RPMI8226 (cell line): Measurements from ENCODE around the gene RNU4-1.
"Not testable (repeated sequence)": the region's sequence is repeated elsewhere in the genome, so short reads cannot be mapped to it uniquely, and the experiment has no call there.

ENCODE experiments used
- DNase-seq: peaks from one replicate; pipeline ENCODE4 v3.0.0-alpha.2; 2015

Gene RNU4-1

GRCh38 chr12:120257041-120257821, 35.8 kb downstream of the RNU4-1 start:
- no peak for DNase-seq

- no peak for DNase-seq
These were observed 38.2 kb downstream of the RNU4-1 start for GRCh38 chr12:120254809-120255208.

- not testable (repeated sequence) for DNase-seq
These were observed 39.7 kb downstream of the RNU4-1 start for GRCh38 chr12:120253313-120253712.

GRCh38 chr12:120252071-120252906, 40.7 kb downstream of the RNU4-1 start:
- DNase-seq = no peak

- not testable (repeated sequence) for DNase-seq
These were observed 41.5 kb downstream of the RNU4-1 start for GRCh38 chr12:120251364-120252070.

- no peak for DNase-seq
These were observed 42.9 kb downstream of the RNU4-1 start for GRCh38 chr12:120249875-120250795.

- no peak for DNase-seq
These were observed 43.7 kb downstream of the RNU4-1 start for GRCh38 chr12:120249266-120249874.

GRCh38 chr12:120247621-120248030, 45.4 kb downstream of the RNU4-1 start:
- no peak for DNase-seq

GRCh38 chr12:120247183-120247582, 45.9 kb downstream of the RNU4-1 start:
- no peak for DNase-seq

- DNase-seq = not testable (repeated sequence)
These were observed 46.3 kb downstream of the RNU4-1 start for GRCh38 chr12:120246705-120247104.
